H9 (cell line): ENCODE results near the gene HTR5A. TPM values are rescaled to one million over a fixed set of nuclear protein-coding genes. Genes with fewer than 3 reads are reported as not detected.
A peak's percentile ranks its signal among the peaks of the same experiment; 100 is the strongest.

Experiments
- DNase-seq: peaks from one replicate; pipeline ENCODE4 v3.0.0-alpha.2; 2017
- H2AFZ ChIP-seq: one replicate; pipeline ENCODE4 v1.6.1; 2013; ENCODE audit warnings: mild to moderate bottlenecking, low read length, control low read depth, moderate library complexity
- H2AK5ac ChIP-seq: 2 replicates; pipeline ENCODE4 v1.6.1; 2013; ENCODE audit warnings: low read length, control low read depth, mixed read lengths; ENCODE audit not compliant: insufficient read length
- H2BK120ac ChIP-seq: one replicate; pipeline ENCODE4 v1.6.1; 2013; ENCODE audit warnings: low read depth, mild to moderate bottlenecking, low read length, control low read depth, inconsistent platforms; ENCODE audit not compliant: poor library complexity, severe bottlenecking
- H2BK12ac ChIP-seq: 2 replicates; pipeline ENCODE4 v1.6.1; 2013; ENCODE audit warnings: low read length, control low read depth, mixed read lengths, low read depth; ENCODE audit not compliant: insufficient read length
- H2BK15ac ChIP-seq: 2 replicates; pipeline ENCODE4 v1.6.1; 2013; ENCODE audit warnings: low read depth, low read length, control low read depth
- H2BK20ac ChIP-seq: one replicate; pipeline ENCODE4 v1.6.1; 2013; ENCODE audit warnings: low read depth, mild to moderate bottlenecking, low read length, control low read depth, inconsistent platforms; ENCODE audit not compliant: poor library complexity, severe bottlenecking
- H2BK5ac ChIP-seq: 2 replicates; pipeline ENCODE4 v1.6.1; 2013; ENCODE audit warnings: low read length, control low read depth, mixed read lengths; ENCODE audit not compliant: insufficient read length
- H3K14ac ChIP-seq: 2 replicates; pipeline ENCODE4 v1.6.1; 2013; ENCODE audit warnings: low read length, control low read depth; ENCODE audit not compliant: insufficient read depth
- H3K18ac ChIP-seq: 2 replicates; pipeline ENCODE4 v1.6.1; 2013; ENCODE audit warnings: low read depth, mild to moderate bottlenecking, mixed read lengths, low read length, control low read depth; ENCODE audit not compliant: insufficient read length
- H3K23ac ChIP-seq: 2 replicates; pipeline ENCODE4 v1.6.1; 2013; ENCODE audit warnings: low read length, control low read depth, mixed read lengths, low read depth; ENCODE audit not compliant: insufficient read length
- H3K23me2 ChIP-seq: 2 replicates; pipeline ENCODE4 v1.6.1; 2013; ENCODE audit warnings: low read depth, mild to moderate bottlenecking, mixed read lengths, low read length, control low read depth; ENCODE audit not compliant: insufficient read length, poor library complexity, severe bottlenecking
- H3K27ac ChIP-seq: 2 replicates; pipeline ENCODE4 v1.5.1; 2013; ENCODE audit warnings: low read length, control low read depth, mixed read lengths, low read depth; ENCODE audit not compliant: insufficient read length
- H3K27me3 ChIP-seq: 2 replicates; pipeline ENCODE4 v1.6.1; 2013; ENCODE audit warnings: low read length, control low read depth, inconsistent platforms; ENCODE audit not compliant: insufficient read depth
- H3K4ac ChIP-seq: 2 replicates; pipeline ENCODE4 v1.6.1; 2013; ENCODE audit warnings: low read depth, mild to moderate bottlenecking, control low read depth, inconsistent platforms, low read length, moderate library complexity
- H3K4me1 ChIP-seq: 2 replicates; pipeline ENCODE4 v1.6.1; 2013; ENCODE audit warnings: low read length, control low read depth, inconsistent platforms; ENCODE audit not compliant: insufficient read depth
- H3K4me2 ChIP-seq: 2 replicates; pipeline ENCODE4 v1.6.1; 2013; ENCODE audit warnings: low read length, control low read depth, mixed read lengths; ENCODE audit not compliant: insufficient read length, insufficient read depth
- H3K56ac ChIP-seq: 2 replicates; pipeline ENCODE4 v1.6.1; 2013; ENCODE audit warnings: low read depth, mild to moderate bottlenecking, mixed read lengths, low read length, control low read depth; ENCODE audit not compliant: insufficient read length
- H3K79me1 ChIP-seq: 2 replicates; pipeline ENCODE4 v1.6.1; 2013; ENCODE audit warnings: low read depth, mild to moderate bottlenecking, moderate library complexity, low read length, control low read depth, inconsistent platforms; ENCODE audit not compliant: insufficient read depth, poor library complexity, severe bottlenecking
- H3K79me2 ChIP-seq: 2 replicates; pipeline ENCODE4 v1.6.1; 2013; ENCODE audit warnings: low read length, control low read depth, inconsistent platforms; ENCODE audit not compliant: insufficient read depth
- H3K9ac ChIP-seq: 2 replicates; pipeline ENCODE4 v1.6.1; 2013; ENCODE audit warnings: low read length, control low read depth, mixed read lengths; ENCODE audit not compliant: insufficient read length; ENCODE audit errors: extremely low read depth
- H3K9me3 ChIP-seq: one replicate; pipeline ENCODE4 v1.6.1; 2013; ENCODE audit warnings: low read depth, low read length, inconsistent platforms; ENCODE audit not compliant: control insufficient read depth
- H3T11ph ChIP-seq: one replicate; pipeline ENCODE4 v1.6.1; 2013; ENCODE audit warnings: mild to moderate bottlenecking, low read length, control low read depth, inconsistent platforms
- H4K20me1 ChIP-seq: one replicate; pipeline ENCODE4 v1.6.1; 2013; ENCODE audit not compliant: control insufficient read depth, insufficient read length, insufficient read depth
- H4K5ac ChIP-seq: 2 replicates; pipeline ENCODE4 v1.6.1; 2013; ENCODE audit warnings: low read depth, mild to moderate bottlenecking, mixed read lengths, low read length, control low read depth; ENCODE audit not compliant: insufficient read length
- H4K8ac ChIP-seq: replicated peaks from 2 replicates; pipeline ENCODE4 v1.6.1; 2013; ENCODE audit warnings: low read length, control low read depth, mixed read lengths, low read depth; ENCODE audit not compliant: insufficient read length
- H4K91ac ChIP-seq: 2 replicates; pipeline ENCODE4 v1.6.1; 2013; ENCODE audit warnings: low read depth, mild to moderate bottlenecking, moderate library complexity, mixed read lengths, low read length, control low read depth; ENCODE audit not compliant: insufficient read length
- H3K27ac Mint-ChIP-seq, 3 experiments: 2 replicates in 2 of 3; 3 replicates in 1 of 3; pipeline ENCODE4 v1.8.0; 2020 to 2021; ENCODE audit warnings: mixed read lengths in 3 of 3, mild to moderate bottlenecking in 1 of 3, moderate library complexity in 1 of 3
- H3K27me3 Mint-ChIP-seq: 2 replicates; pipeline ENCODE4 v1.8.0; 2021; ENCODE audit warnings: low read depth, mild to moderate bottlenecking, moderate library complexity, mixed read lengths
- H3K36me3 Mint-ChIP-seq, 3 experiments: 2 replicates in 2 of 3; 3 replicates in 1 of 3; pipeline ENCODE4 v1.8.0; 2020 to 2021; ENCODE audit warnings: low read depth in 3 of 3, mixed read lengths in 3 of 3; ENCODE audit not compliant: insufficient read depth in 1 of 3
- H3K4me1 Mint-ChIP-seq, 2 experiments: 2 replicates each; pipeline ENCODE4 v1.8.0; 2020; ENCODE audit warnings: mixed read lengths in 2 of 2
- H3K4me3 Mint-ChIP-seq, 2 experiments: 2 replicates in 1 of 2; 3 replicates in 1 of 2; pipeline ENCODE4 v1.8.0; 2020 to 2021; ENCODE audit warnings: mild to moderate bottlenecking in 2 of 2, mixed read lengths in 2 of 2, moderate library complexity in 1 of 2
- H3K9me3 Mint-ChIP-seq, 2 experiments: 2 replicates in 1 of 2; 3 replicates in 1 of 2; pipeline ENCODE4 v1.8.0; 2020; ENCODE audit warnings: mild to moderate bottlenecking in 2 of 2, mixed read lengths in 2 of 2, moderate library complexity in 1 of 2
- CTCF ChIP-seq: fragments of 200-600 bp; sonication (generic); conservative IDR thresholded peaks from 3 replicates; pipeline ENCODE4 v1.8.0; 2021; ENCODE audit warnings: antibody characterized with exemption, mild to moderate bottlenecking
- WGBS: extraction: QIAGEN DNeasy Blood & Tissue Kit; methylation state at CpG from one replicate; pipeline ENCODE4 v1.1.7; 2013; ENCODE audit warnings: missing lambda C conversion rate, low lambda C conversion rate, mixed read lengths; ENCODE audit not compliant: insufficient read length; ENCODE audit errors: extremely low coverage; 5-methylcytosine and 5-hydroxymethylcytosine counted together
- total RNA-seq: library from RNA; stranded (reverse); gene quantifications from 2 replicates; pipeline ENCODE4 v1.2.1, GENCODE V29; 2021

The HTR5A gene
- total RNA-seq, 1 experiment from 2014 or later = not detected

DNA sequence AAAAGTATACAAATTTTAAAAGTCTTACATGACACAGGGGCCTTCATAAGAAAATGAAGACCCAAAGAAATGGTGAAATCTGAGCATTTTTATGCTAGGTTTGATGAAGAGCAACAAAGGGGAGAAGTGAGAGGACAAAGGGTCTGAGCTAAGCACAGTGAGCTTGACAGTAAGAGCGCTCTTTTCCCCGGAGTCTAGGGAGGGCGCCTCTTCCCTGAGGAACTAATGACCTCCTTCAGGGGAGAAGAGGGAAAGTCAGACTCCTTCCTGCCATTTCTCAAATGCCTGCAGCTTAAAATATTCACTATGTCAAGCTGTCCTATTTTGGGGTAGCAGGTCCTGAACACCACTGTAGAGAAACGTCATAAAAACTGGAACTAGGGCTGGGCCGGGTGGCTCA, 49.1 kb upstream of the HTR5A start:
- no peak overlapping the region for H2BK5ac ChIP-seq
- no peaks in the 10 kb centered on the region for H3K23me2 ChIP-seq
- H3K4me1 Mint-ChIP-seq = peaks cover 4 to 5% of the 10 kb centered on the region in 2 experiments; a peak in 3 of 4 replicates
- H2BK12ac ChIP-seq = no peak overlapping the region
- peaks cover 0 to 10% (median 0%) of the 10 kb centered on the region in 3 experiments; a peak in 2 of 7 replicates for H3K36me3 Mint-ChIP-seq
- no peaks in the 10 kb centered on the region for H3K79me1 ChIP-seq
- H3K27me3 Mint-ChIP-seq = peaks cover 11% of the 10 kb centered on the region
- H2AFZ ChIP-seq = no peak overlapping the region
- H3K27ac Mint-ChIP-seq = peak overlapping the region in 1 of 3 experiments; percentile 56; a peak in 1 of 7 replicates
- no peak overlapping the region for H3K27ac ChIP-seq
- no peak overlapping the region for H2BK15ac ChIP-seq
- peaks cover 3 to 11% of the 10 kb centered on the region in 2 experiments; a peak in 4 of 5 replicates for H3K9me3 Mint-ChIP-seq
- no peak overlapping the region for H3K4ac ChIP-seq
- H4K8ac ChIP-seq = no peak overlapping the region
- no peak overlapping the region for H4K91ac ChIP-seq
- H3T11ph ChIP-seq = no peak overlapping the region
- no peak overlapping the region for H3K9ac ChIP-seq
- H3K14ac ChIP-seq = no peak overlapping the region
- H4K20me1 ChIP-seq = no peaks in the 10 kb centered on the region
- no peak overlapping the region for H3K18ac ChIP-seq
- H2BK20ac ChIP-seq = no peak overlapping the region
- no peaks in the 10 kb centered on the region for H3K27me3 ChIP-seq
- no peaks in the 10 kb centered on the region for H3K79me2 ChIP-seq
- peak; percentile 41; the same call in 1 of the 3 replicates for TF ChIP-seq CTCF
- no peak overlapping the region for H3K4me2 ChIP-seq
- no peak overlapping the region for H3K4me3 Mint-ChIP-seq
- no peaks in the 10 kb centered on the region for H3K9me3 ChIP-seq
- no peak overlapping the region for H4K5ac ChIP-seq
- no peaks in the 10 kb centered on the region; the same call in 1 of the 2 replicates for H3K4me1 ChIP-seq
- no peak overlapping the region for H3K23ac ChIP-seq
- peak; percentile 40 for DNase-seq
- H3K56ac ChIP-seq = no peak overlapping the region
- no CpG with 5 or more reads among the region's 5 CpGs for WGBS
- H2AK5ac ChIP-seq = no peak overlapping the region
- no peak overlapping the region for H2BK120ac ChIP-seq
